Measurements from ENCODE around the gene IL12RB2.

IL12RB2 gene

GRCh38 chr1:67307251-67308060 is at the start of gene IL12RB2:
Gene IL12RB2 (plus strand): TSS chr1:67307873. CDS start chr1:67320369, 12,496 bp downstream.
- DNase-seq (ENCODE audit: low spot score), result no peak

GRCh38 chr1:67261680-67262079 is 46.0 kb upstream of the IL12RB2 start:
- DNase-seq (ENCODE audit: low spot score), result no peak

GRCh38 chr1:67262735-67263134 is 44.9 kb upstream of the IL12RB2 start:
- DNase-seq (ENCODE audit: low spot score), result no peak

GRCh38 chr1:67264152-67264551 is 43.5 kb upstream of the IL12RB2 start:
- DNase-seq (ENCODE audit: low spot score), result no peak

- no peak for DNase-seq (ENCODE audit: low spot score)
These were observed 42.8 kb upstream of the IL12RB2 start for GRCh38 chr1:67264899-67265298.

GRCh38 chr1:67269061-67269460 is 38.6 kb upstream of the IL12RB2 start:
- DNase-seq (ENCODE audit: low spot score), result no peak

GRCh38 chr1:67270541-67270940 is 37.1 kb upstream of the IL12RB2 start:
- DNase-seq (ENCODE audit: low spot score), result no peak

- DNase-seq (ENCODE audit: low spot score), result no peak
These were observed 34.1 kb upstream of the IL12RB2 start for GRCh38 chr1:67273591-67273990.

- DNase-seq (ENCODE audit: low spot score), result no peak
These were observed 32.9 kb upstream of the IL12RB2 start for GRCh38 chr1:67274623-67275325.

GRCh38 chr1:67280696-67281095 is 27.0 kb upstream of the IL12RB2 start:
- DNase-seq (ENCODE audit: low spot score), result no peak

GRCh38 chr1:67281244-67281643 is 26.4 kb upstream of the IL12RB2 start:
- DNase-seq (ENCODE audit: low spot score), result no peak

GRCh38 chr1:67285780-67286488 is 21.7 kb upstream of the IL12RB2 start:
- no peak for DNase-seq (ENCODE audit: low spot score)

- DNase-seq (ENCODE audit: low spot score), result no peak
These were observed 17.4 kb upstream of the IL12RB2 start for GRCh38 chr1:67290236-67290635.

GRCh38 chr1:67294836-67295617 is 12.6 kb upstream of the IL12RB2 start:
- DNase-seq (ENCODE audit: low spot score), result no peak

GRCh38 chr1:67298762-67299161 is 8.9 kb upstream of the IL12RB2 start:
- no peak for DNase-seq (ENCODE audit: low spot score)

- DNase-seq (ENCODE audit: low spot score), result no peak
These were observed 8.4 kb upstream of the IL12RB2 start for GRCh38 chr1:67299296-67299695.

GRCh38 chr1:67300561-67300960 is 7.1 kb upstream of the IL12RB2 start:
- no peak for DNase-seq (ENCODE audit: low spot score)

- DNase-seq (ENCODE audit: low spot score), result no peak
These were observed 3.6 kb upstream of the IL12RB2 start for GRCh38 chr1:67304023-67304422.

GRCh38 chr1:67306547-67306946 is 1.1 kb upstream of the IL12RB2 start:
- no peak for DNase-seq (ENCODE audit: low spot score)

GRCh38 chr1:67308136-67308535 is 463 bp downstream of the IL12RB2 start:
- no peak for DNase-seq (ENCODE audit: low spot score)

- DNase-seq (ENCODE audit: low spot score), result no peak
These were observed 4.9 kb downstream of the IL12RB2 start for GRCh38 chr1:67312615-67313014.

All from AG08396 (cell line).